ENCODE results near the gene CFDP1. TPM values are rescaled to one million over a fixed set of nuclear protein-coding genes. Genes with fewer than 3 reads are reported as not detected.
"Not testable (repeated sequence)": the region's sequence is repeated elsewhere in the genome, so short reads cannot be mapped to it uniquely, and the experiment has no call there.

Gene CFDP1
- polyA plus RNA-seq, 4 donors: 149 to 200 (median 170) TPM

DNA sequence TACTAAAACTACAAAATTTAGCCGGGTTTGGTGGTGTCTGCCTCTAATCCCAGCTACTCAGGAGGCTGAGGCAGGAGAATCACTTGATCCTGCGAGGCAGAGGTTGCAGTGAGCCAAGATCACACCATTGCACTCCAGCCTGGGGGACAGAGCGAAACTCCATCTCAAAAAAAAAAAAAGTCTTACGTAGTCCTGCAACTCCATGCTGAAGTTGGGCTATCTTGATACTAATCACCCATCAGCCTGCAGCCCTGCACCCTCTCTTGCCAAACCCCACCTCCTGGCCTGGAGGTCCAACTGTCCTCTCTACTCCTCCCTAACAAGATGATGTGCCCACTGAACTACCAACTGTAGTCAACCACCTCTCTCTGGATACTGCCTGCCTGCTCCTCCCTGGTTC is 26.4 kb upstream of the CFDP1 start:
- no peak for DNase-seq (ENCODE audit: low read depth in 4 of 4, low spot score in 3 of 4)

DNA sequence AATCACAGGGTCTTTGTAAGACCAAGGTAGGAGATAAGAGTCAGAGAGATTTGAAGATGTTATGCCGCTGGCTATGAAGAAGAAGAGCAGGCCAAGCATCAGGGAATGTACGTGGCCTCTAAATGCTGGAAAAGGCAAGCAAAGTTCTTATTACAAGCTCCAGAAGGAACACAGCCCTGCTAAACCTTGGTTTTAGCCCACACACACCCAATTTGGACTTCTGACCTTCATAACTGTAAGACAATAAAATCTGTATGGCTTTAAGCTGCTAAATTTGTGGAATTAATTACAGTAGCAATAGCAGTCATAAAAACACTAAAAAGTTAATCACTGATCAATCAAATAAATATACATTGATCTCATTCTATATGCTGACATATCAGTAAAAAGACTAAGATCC is 25.1 kb upstream of the CFDP1 start:
- no peak for DNase-seq (ENCODE audit: low read depth in 4 of 4, low spot score in 3 of 4)

GRCh38 chr16:75458029-75458428 is 24.7 kb upstream of the CFDP1 start:
- DNase-seq (ENCODE audit: low read depth in 4 of 4, low spot score in 3 of 4): no peak

DNA sequence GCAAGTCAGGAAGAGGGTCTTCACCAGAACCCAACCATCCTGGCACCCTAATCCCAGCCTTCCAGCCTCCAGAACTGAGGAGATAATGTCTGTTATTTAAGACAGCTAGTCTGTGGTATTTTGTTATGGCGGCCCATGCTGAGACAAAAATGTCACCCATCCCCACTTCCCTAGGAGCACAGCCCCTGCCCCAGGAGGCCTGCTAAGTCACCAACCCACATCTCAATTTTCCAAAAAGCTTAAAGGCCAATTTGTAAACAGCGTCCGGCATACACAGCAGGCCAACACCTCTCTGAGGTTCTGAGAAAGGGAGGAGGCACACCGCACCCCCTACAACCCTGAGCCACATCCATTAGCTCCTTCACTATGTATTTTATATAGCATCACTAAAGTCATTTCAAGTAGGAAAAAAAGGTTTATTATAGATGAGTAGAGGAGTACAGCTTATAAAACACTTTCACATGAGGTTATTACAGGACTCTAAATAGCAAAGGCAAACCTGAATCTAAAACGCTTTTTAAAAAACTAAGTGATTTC is 24.2 kb upstream of the CFDP1 start:
- no peak for DNase-seq (ENCODE audit: low read depth in 4 of 4, low spot score in 3 of 4)

GRCh38 chr16:75456971-75457370 is 23.7 kb upstream of the CFDP1 start:
- no peak for DNase-seq (ENCODE audit: low read depth in 4 of 4, low spot score in 3 of 4)

DNA sequence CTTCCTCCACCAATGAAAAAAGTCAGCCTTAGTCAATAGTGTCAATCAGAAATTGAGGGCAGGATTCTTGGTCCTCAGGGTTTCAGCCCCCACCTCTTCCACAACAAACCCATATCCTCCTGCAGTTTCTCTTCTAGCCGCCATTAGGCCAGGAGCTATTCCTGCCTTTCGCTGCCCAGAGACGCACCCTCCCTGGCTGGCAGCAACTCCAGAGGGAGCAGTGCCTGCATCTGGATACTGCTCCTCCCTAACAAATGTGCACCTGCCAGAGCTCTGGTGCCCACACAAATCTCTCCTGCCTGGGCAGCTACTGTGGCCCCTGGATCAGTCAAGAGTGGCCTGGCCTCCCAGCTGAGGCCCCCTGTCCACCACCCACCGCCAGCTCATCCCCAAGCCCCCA is 23.2 kb upstream of the CFDP1 start:
- not testable (repeated sequence) for DNase-seq (ENCODE audit: low read depth in 4 of 4, low spot score in 3 of 4)

DNA sequence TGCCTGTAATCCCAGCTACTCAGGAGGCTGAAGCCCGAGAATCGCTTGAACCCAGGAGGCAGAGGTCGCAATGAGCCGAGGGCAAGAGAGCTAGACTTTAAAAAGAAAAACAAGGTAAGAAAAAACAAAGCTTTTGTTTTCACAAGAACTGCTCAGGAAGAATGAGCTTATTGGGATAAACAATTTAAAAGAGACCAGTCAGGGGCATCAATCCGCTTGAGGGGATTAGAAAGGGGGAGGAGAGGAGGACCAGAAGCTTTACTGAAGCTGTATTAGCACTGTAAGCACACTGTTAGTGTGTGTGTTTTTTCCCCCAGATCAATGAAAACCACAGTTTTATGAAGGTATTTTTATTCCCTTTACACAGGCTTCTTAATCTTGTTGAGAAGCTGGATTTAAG is 22.4 kb upstream of the CFDP1 start:
- DNase-seq (ENCODE audit: low read depth in 4 of 4, low spot score in 3 of 4): no peak

- DNase-seq (ENCODE audit: low read depth in 4 of 4, low spot score in 3 of 4): no peak
These were observed 19.3 kb upstream of the CFDP1 start for GRCh38 chr16:75452464-75453190.

- no peak for DNase-seq (ENCODE audit: low read depth in 4 of 4, low spot score in 3 of 4)
These were observed 13.1 kb upstream of the CFDP1 start for GRCh38 chr16:75446416-75446815.

- DNase-seq (ENCODE audit: low read depth in 4 of 4, low spot score in 3 of 4): no peak
These were observed 12.0 kb upstream of the CFDP1 start for GRCh38 chr16:75445298-75445697.

DNA sequence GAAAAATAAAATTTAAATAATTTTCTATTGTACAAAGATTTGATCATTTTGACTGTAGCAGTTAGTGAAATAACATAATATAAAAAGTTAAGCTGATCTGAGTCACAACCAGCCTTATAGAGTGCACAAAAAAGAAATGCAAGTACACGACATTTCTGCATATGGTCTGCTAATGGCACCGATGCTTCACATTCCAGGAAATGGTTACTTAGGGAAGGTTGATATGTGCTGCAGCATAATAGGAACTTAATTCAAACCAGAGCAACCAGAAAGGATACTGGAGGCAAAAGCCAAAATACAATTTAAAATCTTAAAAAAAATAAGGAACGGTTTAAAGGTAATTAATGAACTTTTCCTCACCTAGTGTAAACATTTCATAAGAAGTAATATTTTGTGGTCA is 10.0 kb upstream of the CFDP1 start:
- DNase-seq (ENCODE audit: low read depth in 4 of 4, low spot score in 3 of 4): no peak

DNA sequence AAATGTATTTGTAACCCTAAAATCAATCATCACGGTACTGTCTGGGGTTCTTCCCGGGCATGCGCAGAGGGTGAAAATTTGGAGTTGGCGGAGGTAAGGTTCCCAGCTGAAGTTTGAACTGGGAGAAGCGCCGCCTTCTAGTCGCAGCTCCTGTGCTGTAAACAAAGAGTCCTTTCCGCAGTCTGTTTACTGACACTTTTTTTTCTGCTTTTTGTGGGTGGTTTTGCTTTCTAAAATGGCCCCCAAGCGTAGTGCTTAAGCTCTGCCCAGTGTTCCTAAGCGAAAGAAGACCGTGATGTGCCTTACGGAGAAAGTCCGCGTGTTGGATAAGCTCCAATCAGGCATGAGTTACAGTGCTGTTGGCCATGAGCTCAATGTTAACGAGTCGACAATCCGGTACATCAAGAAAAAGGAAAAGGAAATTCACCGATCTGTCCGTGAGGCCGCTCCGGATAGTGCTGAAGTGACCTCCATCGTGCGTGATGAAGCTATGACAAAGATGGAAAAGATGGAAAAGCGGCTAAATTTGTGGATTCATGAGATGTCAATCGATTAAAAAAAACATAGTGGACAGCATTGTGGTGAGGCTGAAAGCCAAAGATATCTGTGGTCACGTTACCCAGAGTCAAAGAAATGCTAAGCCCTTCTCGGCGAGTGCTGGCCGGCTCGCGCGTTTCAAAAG is 570 bp upstream of the CFDP1 start:
- peak in 3 of 4 donors; percentile 78 to 88 (median 86) for DNase-seq (ENCODE audit: low read depth in 4 of 4, low spot score in 3 of 4)

DNA sequence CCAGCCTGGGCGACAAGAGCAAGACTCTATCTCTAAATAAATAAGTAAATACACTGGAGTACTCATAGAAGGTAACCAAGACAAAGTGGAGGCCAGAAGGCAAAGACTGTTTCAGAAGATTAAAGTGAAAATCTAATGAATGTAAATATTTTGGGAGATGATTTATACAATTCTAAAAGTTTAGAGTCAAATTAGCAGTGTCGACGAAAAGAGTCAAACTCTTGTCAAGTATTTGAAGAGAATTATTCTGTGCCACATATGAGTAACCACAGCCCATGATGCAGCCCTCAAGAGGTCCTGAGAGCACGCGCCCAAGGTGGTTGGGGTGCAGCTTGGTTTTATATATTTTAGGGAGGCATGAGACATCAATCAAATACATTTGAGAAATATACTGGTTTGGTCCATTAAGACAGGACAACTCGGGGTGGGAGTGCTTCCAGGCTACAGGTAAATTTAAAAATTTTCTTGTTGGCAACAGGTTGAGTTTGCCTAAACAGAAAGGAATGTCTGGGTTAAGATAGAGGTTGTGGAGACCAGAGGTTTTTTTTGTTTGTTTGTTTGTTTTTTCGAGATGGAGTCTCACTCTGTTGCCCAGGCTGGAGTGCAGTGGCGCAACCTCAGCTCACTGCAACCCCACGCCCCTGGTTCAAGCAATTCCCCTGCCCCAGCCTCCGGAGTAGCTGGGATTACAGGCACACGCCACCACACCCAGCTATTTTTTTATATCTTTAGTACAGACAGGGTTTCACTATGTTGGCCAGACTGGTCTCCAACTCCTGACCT is 3.5 kb downstream of the CFDP1 start:
- DNase-seq (ENCODE audit: low read depth in 4 of 4, low spot score in 3 of 4): no peak

DNA sequence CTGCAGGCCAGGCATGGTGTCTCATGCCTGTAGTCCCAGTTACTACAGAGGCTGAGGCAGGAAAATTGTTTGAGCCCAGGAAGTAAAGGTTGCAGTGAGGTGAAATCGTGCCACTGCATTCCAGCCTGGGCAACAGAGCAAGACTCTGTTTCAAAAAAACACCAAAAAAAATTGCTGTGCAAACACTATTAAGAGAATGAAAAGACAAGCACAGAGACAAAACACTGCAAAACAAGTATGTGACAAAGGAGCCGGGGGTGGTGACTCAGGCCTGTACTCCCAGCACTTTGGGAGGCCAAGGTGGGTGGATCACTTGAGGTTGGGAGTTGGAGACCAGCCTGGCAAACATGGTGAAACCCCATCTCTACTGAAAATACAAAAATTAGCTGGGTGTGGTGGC is 6.8 kb downstream of the CFDP1 start:
- not testable (repeated sequence) for DNase-seq (ENCODE audit: low read depth in 4 of 4, low spot score in 3 of 4)

- not testable (repeated sequence) for DNase-seq (ENCODE audit: low read depth in 4 of 4, low spot score in 3 of 4)
These were observed 9.1 kb downstream of the CFDP1 start for GRCh38 chr16:75424105-75424762.

GRCh38 chr16:75423723-75424104 is 9.6 kb downstream of the CFDP1 start:
- DNase-seq (ENCODE audit: low read depth in 4 of 4, low spot score in 3 of 4): no peak

DNA sequence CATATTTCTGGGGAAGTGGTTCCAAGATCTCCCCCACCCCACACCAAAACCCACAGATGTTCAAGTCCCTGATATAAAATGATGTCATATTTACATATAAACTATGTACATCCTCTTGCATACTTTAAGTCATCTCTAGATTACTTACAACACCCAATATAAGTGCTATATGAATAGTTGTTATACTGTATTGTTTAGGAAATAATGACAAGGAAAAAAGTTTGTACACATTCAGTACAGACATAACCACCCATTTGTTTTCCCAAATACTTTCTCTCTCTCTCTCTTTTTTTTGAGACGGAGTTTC is 11.5 kb downstream of the CFDP1 start:
- no peak for DNase-seq (ENCODE audit: low read depth in 4 of 4, low spot score in 3 of 4)

- peak in 2 of 4 donors; percentile 23 to 39 for DNase-seq (ENCODE audit: low read depth in 4 of 4, low spot score in 3 of 4)
These were observed 12.1 kb downstream of the CFDP1 start for GRCh38 chr16:75420987-75421819.

GRCh38 chr16:75416904-75417565 is 16.3 kb downstream of the CFDP1 start:
- DNase-seq (ENCODE audit: low read depth in 4 of 4, low spot score in 3 of 4): no peak
